Liver (tissue), 9 donors: ENCODE measurements around the gene GRIN2C. TPM values are rescaled to one million over a fixed set of nuclear protein-coding genes. Genes with fewer than 3 reads are reported as not detected.

Source experiments
- DNase-seq: peaks from one replicate; pipeline ENCODE4 v3.0.0-alpha.2; 2017; ENCODE audit warnings: low spot score
- H3K27ac ChIP-seq, 2 donors: one replicate each; pipeline ENCODE4 v1.7.0; 2013; ENCODE audit warnings: inconsistent platforms in 2 of 2, low read length in 2 of 2, control low read depth in 1 of 2, low read depth in 1 of 2, mild to moderate bottlenecking in 1 of 2
- H3K27me3 ChIP-seq, 4 donors: one replicate each; pipeline versions ENCODE4 v1.6.1 to v1.7.0; 2013; ENCODE audit warnings: low read length in 3 of 4, inconsistent platforms in 1 of 4, mild to moderate bottlenecking in 1 of 4, moderate library complexity in 1 of 4; ENCODE audit not compliant: control insufficient read depth in 4 of 4, insufficient read depth in 4 of 4
- H3K36me3 ChIP-seq, 4 donors: one replicate each; pipeline versions ENCODE4 v1.6.1 to v1.7.0; 2013; ENCODE audit warnings: low read length in 3 of 4, mild to moderate bottlenecking in 3 of 4, low read depth in 1 of 4, moderate library complexity in 1 of 4; ENCODE audit not compliant: control insufficient read depth in 4 of 4, insufficient read depth in 3 of 4
- H3K4me1 ChIP-seq, 4 donors: one replicate each; pipeline versions ENCODE4 v1.6.1 to v1.7.0; 2013; ENCODE audit warnings: low read length in 3 of 4, mild to moderate bottlenecking in 3 of 4, moderate library complexity in 1 of 4; ENCODE audit not compliant: control insufficient read depth in 4 of 4, insufficient read depth in 4 of 4
- H3K4me3 ChIP-seq, 3 donors: one replicate each; pipeline versions ENCODE4 v1.6.1 to v1.7.0; 2013; ENCODE audit warnings: low read length in 3 of 3, control low read depth in 1 of 3, low read depth in 1 of 3, mild to moderate bottlenecking in 1 of 3
- H3K9ac ChIP-seq, 2 donors: one replicate each; pipeline ENCODE4 v1.7.0; 2013; ENCODE audit warnings: low read length in 2 of 2, mild to moderate bottlenecking in 2 of 2, moderate library complexity in 2 of 2, control low read depth in 1 of 2, low read depth in 1 of 2
- H3K9me3 ChIP-seq, 4 donors: one replicate each; pipeline versions ENCODE4 v1.6.1 to v1.7.0; 2013; ENCODE audit warnings: low read length in 3 of 4; ENCODE audit not compliant: control insufficient read depth in 4 of 4
- ATF3 ChIP-seq: IDR thresholded peaks from 2 replicates; pipeline ENCODE4 v1.6.1; 2016; ENCODE audit warnings: antibody characterized with exemption
- CTCF ChIP-seq: fragments of 150-350 bp; IDR thresholded peaks from 2 replicates; pipeline ENCODE4 v1.5.1; 2017; ENCODE audit warnings: improper control_type of control experiment, low read depth, low read length; ENCODE audit not compliant: missing input control
- EGR1 ChIP-seq, 2 donors: IDR thresholded peaks; 2 replicates each; pipeline ENCODE4 v1.6.1; 2016 to 2018; ENCODE audit warnings: antibody characterized with exemption in 2 of 2, low read depth in 2 of 2
- FOXA1 ChIP-seq: IDR thresholded peaks from 2 replicates; pipeline ENCODE4 v1.6.1; 2016; ENCODE audit warnings: antibody characterized with exemption
- FOXA2 ChIP-seq: IDR thresholded peaks from 2 replicates; pipeline ENCODE4 v1.6.1; 2016; ENCODE audit warnings: antibody characterized with exemption
- HNF4A ChIP-seq, 2 donors: conservative IDR thresholded peaks; 2 replicates each; pipeline ENCODE4 v1.6.1; 2016; ENCODE audit warnings: antibody characterized with exemption in 2 of 2, mild to moderate bottlenecking in 2 of 2
- HNF4G ChIP-seq: IDR thresholded peaks from 2 replicates; pipeline ENCODE4 v1.6.1; 2016; ENCODE audit warnings: antibody characterized with exemption
- JUND ChIP-seq, 2 donors: IDR thresholded peaks; 2 replicates each; pipeline ENCODE4 v1.6.1; 2016; ENCODE audit warnings: antibody characterized with exemption in 2 of 2
- MAX ChIP-seq: IDR thresholded peaks from 2 replicates; pipeline ENCODE4 v1.6.1; 2016; ENCODE audit warnings: antibody characterized with exemption
- NR2F2 ChIP-seq: IDR thresholded peaks from 2 replicates; pipeline ENCODE4 v1.6.1; 2016; ENCODE audit warnings: antibody characterized with exemption
- RAD21 ChIP-seq, 2 donors: IDR thresholded peaks; 2 replicates each; pipeline ENCODE4 v1.6.1; 2016; ENCODE audit warnings: antibody characterized with exemption in 2 of 2, mild to moderate bottlenecking in 2 of 2
- REST ChIP-seq: IDR thresholded peaks from 2 replicates; pipeline ENCODE4 v1.6.1; 2016; ENCODE audit warnings: antibody characterized with exemption, mild to moderate bottlenecking
- RXRA ChIP-seq, 2 donors: IDR thresholded peaks; 2 replicates each; pipeline ENCODE4 v1.6.1; 2017 to 2018; ENCODE audit warnings: antibody characterized with exemption in 2 of 2, mild to moderate bottlenecking in 1 of 2
- SP1 ChIP-seq: IDR thresholded peaks from 2 replicates; pipeline ENCODE4 v1.6.1; 2018; ENCODE audit warnings: antibody characterized with exemption, mild to moderate bottlenecking
- TAF1 ChIP-seq: conservative IDR thresholded peaks from 2 replicates; pipeline ENCODE4 v1.6.1; 2016; ENCODE audit warnings: antibody characterized with exemption, mild to moderate bottlenecking
- YY1 ChIP-seq: IDR thresholded peaks from 2 replicates; pipeline ENCODE4 v1.6.1; 2016; ENCODE audit warnings: antibody characterized with exemption, mild to moderate bottlenecking
- WGBS: extraction: QIAGEN DNeasy Blood & Tissue Kit; methylation state at CpG from one replicate; pipeline ENCODE4 v1.1.7; 2013; 5-methylcytosine and 5-hydroxymethylcytosine counted together
- polyA plus RNA-seq, 2 donors: library from polyadenylated mRNA; stranded (reverse) in 1 of 2; unstranded in 1 of 2; fragments of 200-250 nt in 1 of 2; fragments of >200 nt in 1 of 2; fragmentation: Nextera tagmentation in 1 of 2; extraction: Ambion mirVana in 1 of 2; gene quantifications; one replicate each; pipeline versions ENCODE4 v1.2.1 to v1.2.3, GENCODE V29; 2013 to 2015
- total RNA-seq, 2 donors: library from RNA; depleted of rRNA; stranded (reverse); fragments of >200 nt; gene quantifications; one replicate each; pipeline ENCODE4 v1.2.3, GENCODE V29; 2014
- donor health status: healthy.
- donor health status: healthy.
- donor health status: healthy.
- donor health status: healthy.
- donor health status: healthy.

GRIN2C gene
- total and polyA plus RNA-seq, 4 donors: 0.03 to 0.10 (median 0.09) TPM; not detected in 1

- no peak for DNase-seq
- H3K9ac ChIP-seq: no peak overlapping the region
- H3K4me3 ChIP-seq: no peak overlapping the region
- no peaks in the 10 kb centered on the region for H3K9me3 ChIP-seq
- no peaks in the 10 kb centered on the region for H3K36me3 ChIP-seq
- TF ChIP-seq HNF4G (no peak), CTCF (no peak), FOXA1 (no peak), SP1 (no peak), HNF4A (conservative IDR thresholded peaks at IDR 0.05) (no peak), JUND (IDR thresholded peaks at IDR 0.05) (no peak), RXRA (IDR thresholded peaks at IDR 0.05) (no peak), EGR1 (IDR thresholded peaks at IDR 0.05; ENCODE audit: low read depth in 2 of 2) (no peak), ATF3 (no peak), RAD21 (IDR thresholded peaks at IDR 0.05) (no peak), TAF1 (no peak), YY1 (no peak), MAX (no peak), FOXA2 (no peak), NR2F2 (no peak), REST (no peak)
- no peaks in the 10 kb centered on the region for H3K27me3 ChIP-seq
- WGBS: 90% methylated on average over 6 of the region's 6 CpGs
- H3K27ac ChIP-seq: no peak overlapping the region
- peaks cover 4 to 16% (median 10%) of the 10 kb centered on the region in 4 donors for H3K4me1 ChIP-seq
Observed at GRCh38 chr17:74868908-74869255, 9.2 kb upstream of the GRIN2C start.

GRCh38 chr17:74868251-74868907, 8.7 kb upstream of the GRIN2C start:
- H3K27ac ChIP-seq: no peak overlapping the region
- H3K4me3 ChIP-seq: no peak overlapping the region

More at GRCh38 chr17:74868251-74868907, 8.7 kb upstream of the GRIN2C start:
- H3K36me3 ChIP-seq: no peaks in the 10 kb centered on the region
- WGBS: 81% methylated on average over 12 of the region's 12 CpGs
- no peak for TF ChIP-seq FOXA1
- TF ChIP-seq NR2F2: peak; percentile 95
- H3K27me3 ChIP-seq: no peaks in the 10 kb centered on the region
- no peak overlapping the region for H3K9ac ChIP-seq
- peaks cover 4 to 13% (median 7%) of the 10 kb centered on the region in 4 donors for H3K4me1 ChIP-seq
- no peak for DNase-seq
- H3K9me3 ChIP-seq: no peaks in the 10 kb centered on the region
